ENCODE data around the gene NACC2.

NACC2 gene, protein sequence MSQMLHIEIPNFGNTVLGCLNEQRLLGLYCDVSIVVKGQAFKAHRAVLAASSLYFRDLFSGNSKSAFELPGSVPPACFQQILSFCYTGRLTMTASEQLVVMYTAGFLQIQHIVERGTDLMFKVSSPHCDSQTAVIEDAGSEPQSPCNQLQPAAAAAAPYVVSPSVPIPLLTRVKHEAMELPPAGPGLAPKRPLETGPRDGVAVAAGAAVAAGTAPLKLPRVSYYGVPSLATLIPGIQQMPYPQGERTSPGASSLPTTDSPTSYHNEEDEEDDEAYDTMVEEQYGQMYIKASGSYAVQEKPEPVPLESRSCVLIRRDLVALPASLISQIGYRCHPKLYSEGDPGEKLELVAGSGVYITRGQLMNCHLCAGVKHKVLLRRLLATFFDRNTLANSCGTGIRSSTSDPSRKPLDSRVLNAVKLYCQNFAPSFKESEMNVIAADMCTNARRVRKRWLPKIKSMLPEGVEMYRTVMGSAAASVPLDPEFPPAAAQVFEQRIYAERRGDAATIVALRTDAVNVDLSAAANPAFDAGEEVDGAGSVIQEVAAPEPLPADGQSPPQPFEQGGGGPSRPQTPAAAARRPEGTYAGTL

DNA sequence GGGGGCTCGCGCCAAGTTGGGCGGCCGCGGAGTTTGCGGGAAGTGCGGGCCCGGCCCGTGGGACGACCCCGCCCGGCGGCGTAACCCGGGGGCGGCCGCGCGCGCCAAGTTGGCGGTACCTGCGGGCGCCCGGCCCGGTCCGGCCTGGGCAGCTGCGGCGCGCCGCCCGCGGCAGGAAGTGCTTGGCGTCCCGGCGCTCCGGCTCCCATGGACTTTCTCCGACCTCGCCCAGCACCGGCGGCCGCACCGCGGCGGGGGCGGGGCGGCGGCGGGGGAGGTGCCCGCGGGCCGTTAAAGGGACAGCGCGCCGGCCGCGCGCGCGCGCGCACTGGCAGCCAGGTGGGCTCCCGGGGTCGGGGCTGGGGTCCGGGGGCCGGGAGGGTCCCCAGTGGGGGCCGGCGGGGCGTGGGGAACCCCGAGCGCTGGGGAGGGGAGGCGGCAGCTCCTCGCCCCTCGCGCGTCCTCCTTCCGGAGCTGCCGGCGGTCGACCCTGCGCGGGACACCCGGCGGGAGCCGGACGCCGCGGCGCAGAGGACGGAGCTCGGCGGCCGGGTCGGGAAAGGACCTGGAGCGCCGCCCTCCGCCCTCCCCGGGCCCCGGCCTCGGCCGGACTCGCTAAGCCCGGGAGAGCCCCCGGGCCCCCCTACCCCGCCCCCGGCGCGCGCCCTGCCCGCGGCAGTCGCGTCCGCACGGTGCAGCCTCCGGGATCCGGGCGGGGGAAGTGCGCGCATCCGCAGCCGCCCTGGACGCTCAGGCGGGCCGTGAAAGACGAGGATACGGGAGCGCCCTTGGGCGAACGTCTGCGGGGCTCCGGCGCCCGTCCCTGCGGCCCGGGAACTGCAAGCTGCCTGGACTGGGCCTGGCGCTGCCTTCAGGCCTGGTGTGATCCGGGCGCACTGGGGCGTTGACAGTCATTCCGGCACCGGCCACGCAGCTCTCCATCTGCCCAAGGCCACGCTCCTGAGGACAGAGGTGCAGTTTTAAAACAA lies at the start of gene NACC2:
NACC2 (minus strand) TSS at position 220 of the 989 bp plus-strand sequence. CDS start 44,768 bp downstream, outside the sequence.
- no peak for DNase-seq

DNA sequence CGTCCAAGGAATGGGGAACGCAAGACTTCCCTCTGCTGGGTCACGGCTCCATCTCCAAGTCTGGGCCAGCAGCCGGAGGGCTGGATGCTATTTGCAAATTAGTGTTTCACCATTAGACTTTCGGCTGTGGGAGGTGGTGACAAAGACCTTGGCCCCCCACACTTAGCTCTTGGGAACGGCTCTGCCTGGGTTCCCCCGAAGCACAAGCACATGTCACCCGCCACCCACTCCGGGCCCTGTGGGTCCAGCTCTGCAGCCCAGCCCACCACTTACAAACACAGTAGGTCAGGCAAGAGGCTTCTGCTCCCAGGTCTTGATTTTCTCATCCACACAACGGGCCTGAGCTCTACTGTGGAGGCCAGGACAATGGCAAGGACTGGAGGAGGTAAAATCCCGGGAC lies 49.4 kb upstream of the NACC2 start:
- no peak for DNase-seq

DNA sequence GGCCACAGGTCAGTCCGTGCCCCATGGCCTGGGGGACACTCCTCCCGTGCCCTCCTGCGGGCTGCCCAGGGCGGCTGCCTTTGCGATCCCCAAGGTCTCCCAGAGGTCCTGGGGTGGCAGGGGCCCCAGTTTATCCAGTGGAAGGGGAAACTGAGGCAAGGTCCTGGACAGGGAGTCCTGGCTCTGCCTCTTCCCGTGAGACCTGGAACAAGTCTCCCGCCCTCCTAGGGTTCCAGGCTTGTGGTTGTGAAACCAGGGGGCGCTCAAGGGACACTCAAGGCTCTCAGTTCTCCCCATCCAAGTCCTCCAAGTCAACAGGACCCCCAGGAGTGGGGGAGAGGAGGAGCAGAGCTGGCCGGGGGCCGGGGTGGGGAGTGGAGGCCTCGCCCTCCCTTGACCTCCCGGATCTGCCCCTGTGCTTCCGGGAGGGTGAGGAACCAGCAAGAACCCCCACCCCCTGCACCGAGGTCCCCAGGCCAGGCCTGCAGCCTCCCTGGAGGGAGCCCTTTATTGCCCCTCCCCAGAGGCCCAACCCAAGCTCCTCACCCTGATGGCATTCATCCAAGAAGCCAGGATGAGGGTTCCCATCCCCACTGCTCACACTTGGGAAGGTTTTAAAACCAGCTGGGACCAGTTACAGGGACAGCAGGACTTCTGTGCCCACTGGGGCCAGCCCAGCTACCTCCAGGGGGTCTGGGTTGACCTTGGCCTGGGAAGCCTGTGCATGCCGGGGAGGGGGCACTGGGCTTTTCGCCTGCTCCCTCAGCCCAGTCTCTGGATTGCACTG lies 48.3 kb upstream of the NACC2 start:
- DNase-seq: no peak

DNA sequence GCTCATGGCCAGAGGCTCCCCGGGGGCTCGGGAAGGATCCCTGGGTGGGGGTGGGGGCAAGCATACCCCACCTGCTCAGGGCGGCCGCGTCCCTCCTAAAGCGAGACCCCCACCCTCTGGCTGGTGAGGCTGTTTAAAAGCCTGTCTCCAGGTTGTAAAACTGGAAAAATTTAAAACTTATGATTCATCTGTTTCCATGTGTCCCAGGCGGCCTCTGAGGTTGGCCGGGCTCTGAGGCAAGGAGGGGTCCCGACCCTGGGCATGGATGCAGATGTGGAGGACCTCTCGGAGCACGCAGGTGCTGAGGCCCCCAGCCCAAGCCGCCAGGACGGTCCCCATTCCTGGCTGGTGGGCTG lies 47.7 kb upstream of the NACC2 start:
- no peak for DNase-seq

DNA sequence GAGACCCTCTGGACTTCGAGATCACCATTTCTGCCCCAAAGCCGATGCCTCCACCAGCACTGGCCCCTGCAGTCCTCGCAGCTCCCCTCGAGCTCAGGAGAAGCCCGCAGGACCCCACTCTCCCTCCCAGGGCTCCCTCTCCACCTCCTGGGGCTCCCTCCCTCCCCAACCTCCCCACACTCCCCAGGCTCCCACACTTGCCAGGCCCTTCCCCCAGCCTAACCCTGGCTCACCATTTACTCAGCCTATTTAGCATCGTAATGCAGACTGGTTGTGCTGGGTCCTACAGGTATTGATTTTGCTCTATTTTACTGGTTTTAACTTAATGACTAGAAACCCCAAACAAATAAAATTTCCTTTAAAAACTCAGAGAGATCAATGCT lies 47.3 kb upstream of the NACC2 start:
- DNase-seq: no peak

DNA sequence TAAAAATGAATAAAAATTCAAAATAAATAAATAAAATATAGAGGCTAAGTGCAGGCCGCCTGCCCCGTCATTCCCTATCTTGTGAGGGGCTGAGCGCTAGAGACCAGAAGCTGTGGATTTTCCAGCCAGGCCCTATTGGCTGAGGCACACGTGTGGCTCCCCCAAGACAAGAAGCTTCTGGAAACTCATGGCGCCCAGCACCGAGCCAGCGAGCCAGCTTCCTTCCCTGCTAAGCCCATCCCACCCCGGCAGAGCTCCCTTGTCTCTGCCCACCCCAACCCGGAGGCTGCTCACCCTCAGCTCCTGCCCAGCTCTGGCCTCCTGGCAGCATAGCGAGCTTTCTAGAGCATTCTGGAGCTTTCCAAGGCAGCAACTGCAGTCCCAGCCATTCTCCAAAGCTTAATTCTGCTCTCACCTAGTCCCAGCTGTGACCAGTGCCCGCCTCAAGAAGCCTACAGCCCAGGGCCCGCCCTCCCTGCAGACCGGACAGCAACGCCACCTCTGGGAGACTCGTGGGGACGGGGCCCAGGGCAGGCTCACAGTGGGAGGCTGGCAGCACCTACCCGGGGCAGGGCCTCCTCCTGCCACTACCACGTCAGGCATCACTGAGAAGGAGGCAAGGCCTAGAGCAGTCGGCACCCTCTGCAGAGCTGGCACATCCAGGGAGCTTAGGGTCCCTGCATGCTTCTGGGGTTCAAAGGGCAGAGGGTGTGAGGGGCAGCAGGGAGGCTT lies 46.8 kb upstream of the NACC2 start:
- DNase-seq: no peak

DNA sequence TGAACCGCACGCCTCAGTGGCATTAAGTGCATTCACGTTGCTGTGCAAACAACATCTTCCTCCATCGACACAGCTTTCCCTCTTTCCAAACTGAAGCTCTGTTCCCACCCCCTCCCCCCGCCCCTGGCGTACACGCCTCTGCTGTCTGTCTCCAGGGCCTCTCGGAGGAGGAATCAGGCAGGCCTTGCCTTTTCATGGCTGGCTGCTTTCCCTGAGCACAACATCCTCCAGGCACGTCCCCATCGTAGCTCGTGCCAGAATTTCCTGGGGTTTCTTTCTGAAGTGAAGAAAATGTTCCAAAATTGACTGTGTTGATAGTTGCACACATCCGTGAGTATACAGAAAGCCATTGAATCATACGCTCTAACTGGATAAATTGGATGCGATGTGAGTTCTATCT lies 45.9 kb upstream of the NACC2 start:
- no peak for DNase-seq

DNA sequence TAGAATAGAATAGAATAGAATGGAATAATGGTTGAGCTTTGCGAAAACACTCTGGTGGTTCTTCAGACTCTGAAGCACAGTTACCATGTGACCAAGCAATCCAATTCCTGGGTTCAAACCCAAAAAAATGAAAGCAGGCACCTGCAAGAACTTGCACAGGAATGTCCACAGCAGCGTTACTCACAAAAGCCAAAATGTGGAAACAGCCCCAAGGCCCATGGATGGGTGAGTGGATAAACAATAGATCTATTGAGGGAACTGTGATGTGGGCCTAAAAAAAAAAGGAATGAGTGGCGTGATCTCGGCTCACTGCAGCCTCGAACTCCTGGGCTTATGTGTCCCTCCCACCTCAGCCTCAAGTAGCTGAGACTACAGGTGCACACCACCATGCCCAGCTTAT lies 45.0 kb upstream of the NACC2 start:
- DNase-seq: no peak

DNA sequence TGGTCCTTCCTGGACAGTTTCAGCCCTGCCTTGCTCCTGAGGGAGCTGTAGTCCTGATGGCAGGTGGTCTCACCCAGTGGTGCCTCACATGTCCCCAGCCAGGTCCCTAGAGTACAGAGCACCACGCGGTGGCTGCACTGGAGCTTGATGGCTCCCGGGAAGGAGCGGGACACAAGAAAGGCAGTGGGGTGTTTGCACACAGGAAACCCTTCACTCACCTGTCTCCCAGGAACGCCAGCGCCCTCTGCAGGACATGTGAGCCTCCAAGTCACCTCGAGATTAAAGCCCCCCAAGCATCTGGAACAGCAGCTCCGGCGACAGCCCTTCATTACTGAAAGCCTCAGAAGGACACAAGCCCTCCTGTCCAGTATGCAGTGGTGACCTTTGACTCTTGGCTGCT lies 43.5 kb upstream of the NACC2 start:
- peak; percentile 38 to 52 for DNase-seq

DNA sequence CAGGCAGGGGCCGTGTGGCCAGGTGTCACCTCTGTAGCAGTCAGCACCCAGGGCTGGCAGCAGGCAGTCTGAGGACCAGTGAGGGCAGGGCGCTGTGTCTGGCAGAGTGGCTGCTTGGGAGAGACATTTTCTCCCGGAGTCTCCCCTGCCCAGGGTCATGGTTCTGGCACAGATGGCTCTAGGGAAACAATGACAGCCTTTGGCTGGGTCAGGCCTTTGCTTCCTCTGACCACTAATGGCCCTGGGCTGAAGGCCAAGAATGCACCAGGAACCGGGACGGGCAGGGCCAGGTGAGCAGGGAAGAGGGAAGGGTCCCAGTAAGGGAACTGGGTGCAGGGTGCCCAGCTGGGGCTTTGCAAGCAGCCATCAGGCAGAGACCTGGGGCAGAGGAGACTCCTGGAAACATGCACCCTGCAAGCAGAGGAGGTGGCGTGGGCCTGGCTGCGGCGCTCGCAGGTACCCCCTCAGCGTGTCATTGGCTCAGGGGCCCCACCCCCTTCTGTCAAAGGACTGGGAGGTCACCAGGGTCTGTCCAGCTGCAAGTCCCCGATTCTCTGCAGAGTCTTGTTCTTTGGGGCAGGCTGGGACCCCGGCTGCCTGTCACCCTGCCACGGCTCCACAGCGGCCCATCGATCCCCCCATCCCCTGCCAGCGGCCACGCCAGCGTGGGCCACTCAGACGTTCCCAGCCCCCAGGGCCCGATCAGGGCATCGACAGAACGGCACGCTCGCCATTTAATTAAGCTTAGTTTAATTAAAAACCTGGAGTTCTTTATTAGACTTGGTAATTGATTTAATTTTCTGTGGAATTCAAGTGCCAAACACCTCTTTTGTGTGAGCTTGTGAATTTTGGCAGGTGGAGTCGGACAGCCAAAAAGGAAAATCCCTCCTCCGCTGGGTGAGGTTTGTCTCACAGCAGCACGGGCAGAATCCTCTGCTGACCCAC lies 42.5 kb upstream of the NACC2 start:
- no peak for DNase-seq

DNA sequence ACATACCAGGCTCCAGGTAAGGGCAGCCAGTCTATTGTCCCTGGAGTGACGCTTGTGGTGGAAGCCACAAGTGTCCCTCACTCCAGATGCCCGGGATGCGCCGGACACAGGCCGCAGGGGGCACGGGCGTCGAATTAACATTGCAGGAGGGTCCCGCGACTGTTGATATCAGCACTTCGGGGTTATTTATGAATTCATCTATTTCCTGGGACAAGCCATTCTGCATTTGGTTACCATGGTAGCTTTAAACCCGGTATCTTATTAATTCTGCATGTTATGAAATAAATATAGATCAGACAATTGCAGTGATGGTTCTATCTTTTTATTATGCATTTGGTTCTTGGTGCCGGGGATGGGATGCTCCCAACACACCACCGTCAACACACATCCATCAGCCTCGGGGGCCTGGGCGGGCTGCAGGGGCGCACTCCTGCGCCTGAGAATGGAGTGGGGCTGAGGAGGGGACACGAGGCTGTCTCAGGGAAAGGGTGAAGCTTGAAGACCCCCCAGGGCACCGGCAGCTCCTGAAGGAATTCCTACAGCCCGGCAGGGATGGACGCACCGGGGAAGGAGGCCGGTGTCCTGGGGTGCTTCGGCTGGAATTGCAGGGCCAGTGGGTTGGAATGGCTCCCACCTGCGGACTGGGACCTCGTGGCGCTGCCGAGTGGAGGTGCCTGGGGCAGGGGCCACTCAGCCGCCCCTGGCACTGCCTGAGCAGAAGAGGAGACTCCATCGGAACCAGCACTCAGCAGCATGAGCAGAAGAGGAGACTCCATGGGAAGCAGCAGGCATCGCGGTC lies 41.2 kb upstream of the NACC2 start:
- DNase-seq: no peak

DNA sequence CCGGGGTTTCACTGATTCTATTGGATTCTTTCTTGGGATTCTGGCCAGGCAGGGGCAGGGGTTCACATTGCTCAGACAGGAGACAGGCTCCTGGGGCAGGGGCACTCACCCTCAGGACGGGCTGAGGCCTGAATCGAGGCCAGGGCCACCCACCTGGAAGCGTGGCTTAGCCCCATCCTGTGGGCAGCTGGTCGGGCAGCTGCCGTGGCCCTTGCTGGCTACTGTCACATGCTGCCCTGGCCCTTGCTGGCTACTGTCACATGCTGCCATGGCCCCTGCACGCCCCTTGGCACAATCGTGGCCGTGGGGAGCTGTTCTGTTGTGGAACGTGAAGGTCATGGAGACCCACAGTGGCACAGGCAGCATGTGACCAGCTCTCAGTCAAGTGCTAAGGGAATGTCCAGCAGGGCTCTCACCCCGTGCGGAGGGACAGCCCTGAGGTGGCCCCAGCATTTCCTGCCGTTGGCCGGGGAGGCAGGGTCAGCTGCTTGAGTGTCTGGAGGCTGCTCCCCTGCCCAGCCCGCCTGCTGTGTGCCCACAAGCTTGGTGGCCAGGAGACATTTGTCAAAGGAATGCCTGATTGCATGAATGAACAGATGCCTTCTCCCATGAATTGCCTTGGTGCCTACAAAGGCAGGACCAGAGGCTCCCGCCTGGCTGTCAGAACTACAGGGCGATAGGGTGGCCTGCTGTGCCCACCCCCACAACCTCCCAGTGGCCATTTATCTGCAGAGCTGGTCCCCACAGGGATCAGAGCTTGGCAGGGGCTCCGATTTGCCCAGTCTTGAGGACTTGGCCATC lies 40.4 kb upstream of the NACC2 start:
- DNase-seq: no peak

DNA sequence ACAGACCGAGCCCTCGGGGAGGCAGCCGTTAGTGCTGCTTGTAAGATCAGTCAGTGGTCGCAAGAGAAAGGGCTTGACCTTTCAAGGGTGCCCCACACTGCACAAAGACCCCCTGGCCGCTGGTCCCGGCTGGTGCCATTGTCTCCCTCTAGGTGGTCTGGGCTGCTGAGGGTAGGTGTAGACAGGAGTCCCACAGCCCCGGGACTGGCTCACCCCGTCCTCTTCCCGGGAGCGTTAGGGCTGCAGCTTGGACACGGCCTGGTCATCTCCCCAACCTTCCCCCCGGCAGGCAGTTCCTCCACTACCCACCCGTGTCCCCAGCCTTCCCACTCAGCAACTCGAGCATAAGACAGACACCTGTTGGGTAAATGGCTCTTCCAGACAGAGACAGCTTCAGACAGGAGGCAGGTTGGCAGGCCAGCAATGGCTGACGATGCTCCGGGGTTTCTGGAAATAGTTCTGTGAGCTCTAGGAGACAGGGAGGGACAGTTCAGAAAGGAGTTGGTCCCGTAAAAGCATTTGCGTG lies 38.9 kb upstream of the NACC2 start:
- DNase-seq: no peak

DNA sequence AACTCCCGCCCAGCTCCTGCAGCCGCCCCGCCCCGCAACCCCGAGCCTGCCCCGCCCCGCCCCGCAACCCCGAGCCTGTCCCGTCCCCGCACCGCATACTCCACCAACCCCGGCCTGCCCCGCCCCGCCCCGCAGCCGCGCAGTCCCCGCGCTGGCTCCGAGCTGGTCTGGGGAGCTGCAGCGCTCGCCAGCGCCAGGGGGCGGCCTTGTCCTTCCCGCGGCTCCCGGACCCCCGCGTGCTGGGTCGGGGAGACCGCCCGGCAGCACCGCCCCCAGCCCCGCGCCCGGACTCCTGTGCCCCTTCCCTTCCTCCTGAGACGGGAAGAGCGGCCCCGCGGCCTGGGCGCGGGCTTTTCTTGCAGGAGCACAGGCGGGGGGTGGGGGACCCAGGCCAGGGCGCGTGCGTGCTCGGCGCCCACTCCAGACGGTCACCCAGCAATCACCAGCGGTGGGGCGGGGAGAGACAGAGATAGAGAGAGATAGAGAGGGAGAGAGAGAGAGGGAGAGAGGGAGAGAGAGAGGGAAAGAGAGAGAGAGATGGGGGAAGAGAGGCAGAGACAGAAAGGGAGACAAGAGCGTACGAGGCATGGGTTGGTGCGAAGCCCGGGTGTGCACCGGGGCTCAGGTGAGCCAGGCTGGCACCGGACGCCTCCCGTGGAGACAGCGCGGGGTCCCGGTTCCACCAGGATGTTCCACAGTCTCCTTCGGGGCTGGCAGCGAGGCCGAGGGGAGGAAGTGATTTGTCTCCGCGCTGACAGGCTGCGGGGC lies 38.3 kb upstream of the NACC2 start:
- peak in 1 of 2 donors; percentile 23 for DNase-seq

DNA sequence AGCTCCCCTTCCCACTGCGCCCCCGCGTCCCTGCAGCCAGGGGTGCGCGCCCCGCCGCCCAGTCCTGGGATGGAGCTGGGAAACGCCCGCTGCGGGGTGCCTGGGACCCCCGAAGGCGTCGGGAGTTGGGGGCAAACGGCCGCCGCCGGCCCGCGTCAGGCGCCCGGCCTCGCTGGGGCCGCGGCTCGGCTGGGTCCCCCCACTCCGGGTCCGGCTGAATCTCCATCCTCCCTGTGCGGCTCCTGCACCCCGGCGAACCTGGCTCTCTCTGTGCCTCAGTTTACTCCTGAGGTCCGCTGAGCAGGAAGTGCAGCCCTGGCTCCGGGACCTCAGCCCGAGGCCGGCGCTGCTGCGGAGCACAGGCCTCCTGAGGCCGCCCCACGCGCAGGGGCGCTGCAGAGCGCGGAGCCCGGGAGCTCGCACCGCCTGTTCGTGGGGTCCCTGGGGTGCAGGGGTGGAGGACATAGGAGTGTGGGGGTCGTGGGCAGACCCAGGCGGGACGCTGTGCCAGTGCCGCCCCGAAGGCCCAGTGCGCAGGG lies 37.5 kb upstream of the NACC2 start:
- DNase-seq: no peak

DNA sequence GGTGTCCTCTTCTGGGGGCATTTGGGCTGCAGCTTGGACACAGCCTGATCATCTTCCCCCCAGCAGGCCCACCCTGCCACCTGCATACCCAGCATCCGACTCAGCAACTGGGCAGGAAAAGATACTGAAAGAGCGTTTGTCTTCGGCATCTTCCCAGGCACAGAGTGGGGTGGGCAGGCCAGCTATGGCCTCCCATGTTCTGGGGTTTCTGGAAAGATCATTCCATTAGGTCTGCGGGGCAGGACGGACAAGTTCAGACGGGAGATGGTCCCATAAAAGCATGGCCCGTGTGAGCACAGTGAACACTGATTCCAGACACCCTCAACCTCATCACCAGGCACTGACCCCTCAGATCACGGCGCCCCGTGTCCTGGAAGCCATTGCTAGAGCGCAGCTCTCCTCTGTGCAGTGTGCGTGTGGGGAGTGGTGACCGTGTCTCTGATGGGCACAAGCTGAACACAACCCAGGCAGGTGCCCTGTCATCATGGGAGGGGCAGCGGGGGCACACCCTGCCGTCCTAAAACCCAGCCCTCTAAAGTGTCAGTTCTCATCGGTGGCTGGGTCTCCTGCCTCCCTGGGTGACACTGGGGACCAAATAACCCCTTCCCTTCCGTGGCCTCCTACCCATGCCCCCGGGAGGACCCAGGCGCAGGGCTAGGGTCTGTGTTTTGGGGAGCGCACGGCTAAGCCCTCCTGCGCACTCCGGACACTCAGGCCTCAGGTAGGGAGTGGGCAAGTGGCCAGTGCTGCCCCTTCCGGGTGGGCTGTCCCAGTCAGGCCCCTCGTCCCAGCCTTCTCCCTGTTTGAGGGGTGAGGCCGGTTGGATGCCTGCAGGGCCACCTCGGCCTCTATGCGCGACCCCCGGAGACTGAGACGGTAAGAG lies 36.8 kb upstream of the NACC2 start:
- DNase-seq: no peak

DNA sequence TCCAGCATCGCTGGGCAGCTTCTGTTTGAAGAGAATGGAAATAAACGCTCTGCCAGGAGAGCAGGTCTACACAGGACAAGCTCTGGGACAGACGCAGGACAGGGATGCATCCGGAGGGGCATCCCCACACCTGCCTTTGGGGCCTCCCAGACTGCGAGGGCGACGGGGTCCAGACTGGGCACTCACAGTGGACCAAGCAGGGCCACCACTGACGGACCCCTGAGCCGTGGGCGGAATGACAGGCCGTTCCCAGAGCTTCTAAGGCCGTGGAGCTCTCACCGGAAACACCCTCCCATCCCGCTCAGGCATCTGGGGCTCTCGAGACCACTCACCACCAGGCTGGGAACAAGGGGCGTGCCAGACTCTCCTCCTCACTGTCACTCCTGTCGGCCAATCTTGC lies 34.1 kb upstream of the NACC2 start:
- DNase-seq: no peak
